Right renal cortex interstitium (tissue), 3 donors: ENCODE data around the gene FAM193B. TPM values are rescaled to one million over a fixed set of nuclear protein-coding genes. Genes with fewer than 3 reads are reported as not detected.
"Not testable (repeated sequence)": the region's sequence is repeated elsewhere in the genome, so short reads cannot be mapped to it uniquely, and the experiment has no call there.

Source experiments
- DNase-seq, 3 donors: peaks; one replicate each; pipeline ENCODE4 v3.0.0-alpha.2; 2013; ENCODE audit warnings: low read depth in 3 of 3, low spot score in 2 of 3
- polyA plus RNA-seq, 3 donors: library from polyadenylated mRNA; unstranded; fragments of 120-200 nt; gene quantifications; one replicate each; pipeline ENCODE4 v1.2.1, GENCODE V29; 2013; ENCODE audit not compliant: insufficient read length in 3 of 3

FAM193B gene
- polyA plus RNA-seq, 3 donors: 60.9 to 65.2 (median 61.1) TPM

DNA sequence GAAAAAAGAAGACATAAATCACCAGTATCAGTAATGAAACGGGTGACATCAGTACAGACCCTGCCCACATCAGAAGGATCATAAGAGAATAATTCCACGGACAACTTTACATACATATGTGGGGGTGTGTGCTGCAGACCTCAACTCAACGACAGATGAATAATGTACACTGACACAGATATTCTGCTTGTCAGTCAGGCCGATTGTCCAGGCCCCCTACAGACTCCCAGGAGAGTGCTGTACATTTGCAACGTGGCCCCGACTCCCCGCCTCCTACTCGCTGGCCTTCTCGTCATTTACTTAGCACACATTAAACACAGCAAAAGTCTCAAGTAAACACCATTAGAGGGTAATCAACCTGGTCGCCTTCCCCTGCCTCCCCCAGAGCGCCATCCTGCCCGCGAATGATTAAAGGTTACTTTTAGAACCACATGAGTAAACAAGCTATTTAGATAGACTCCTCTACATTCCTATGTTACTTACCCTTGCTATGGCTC lies 34.1 kb upstream of the FAM193B start:
- no peak for DNase-seq

DNA sequence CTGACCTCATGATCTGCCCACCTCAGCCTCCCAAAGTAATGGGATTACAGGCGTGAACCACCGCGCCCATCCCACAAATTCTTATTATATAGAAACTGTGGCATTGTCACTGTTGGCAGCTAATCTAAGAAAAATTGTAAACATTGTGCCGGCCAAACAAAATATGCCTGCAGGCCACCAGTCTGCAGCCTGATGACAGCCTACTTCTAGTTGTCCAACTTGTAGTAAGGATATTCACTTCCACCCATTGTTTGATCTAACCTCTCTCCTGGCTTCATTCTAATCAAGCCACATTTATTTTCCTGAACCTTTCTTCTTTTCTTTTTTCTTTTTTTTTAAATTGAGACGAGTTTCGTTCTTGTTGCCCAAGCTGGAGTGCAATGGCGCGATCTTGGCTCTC lies 24.0 kb upstream of the FAM193B start:
- no peak for DNase-seq

DNA sequence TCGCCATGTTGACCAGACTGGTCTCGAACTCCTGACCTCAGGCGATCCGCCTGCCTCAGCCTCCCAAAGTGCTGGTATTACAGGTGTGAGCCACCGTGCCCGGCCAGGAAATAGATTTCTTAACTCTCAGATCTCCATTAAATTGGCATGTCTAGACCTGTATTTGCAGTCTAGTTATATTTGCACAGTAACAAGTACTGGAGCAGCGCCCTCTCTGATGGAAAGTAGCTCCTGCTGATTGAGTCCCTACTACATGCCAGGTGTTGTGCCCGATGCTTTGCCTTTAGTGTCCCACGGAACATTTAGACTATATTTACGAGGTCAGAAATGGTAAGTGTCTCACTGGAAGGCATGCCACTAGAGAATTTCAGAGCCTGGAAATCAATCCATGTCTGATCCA lies 21.8 kb upstream of the FAM193B start:
- DNase-seq: no peak

DNA sequence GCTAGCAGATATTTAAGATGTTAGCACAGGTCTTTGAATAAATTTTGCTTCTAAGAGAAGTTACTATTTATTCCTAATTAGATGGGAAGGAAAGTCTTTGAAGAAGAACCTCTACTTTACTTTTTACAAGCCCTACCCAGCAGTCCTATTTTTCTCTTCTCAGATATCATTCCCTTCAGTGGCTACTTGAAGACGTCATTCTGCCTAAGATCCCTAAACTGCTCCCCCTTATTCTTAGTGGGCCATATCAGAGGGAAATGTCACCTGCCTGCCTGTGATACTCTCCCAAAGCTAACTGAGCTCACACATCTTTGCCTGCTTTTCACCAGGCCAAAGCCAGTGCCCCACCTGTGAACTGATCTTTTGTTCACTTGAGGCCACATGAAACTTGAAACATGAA lies 21.1 kb upstream of the FAM193B start:
- no peak for DNase-seq

DNA sequence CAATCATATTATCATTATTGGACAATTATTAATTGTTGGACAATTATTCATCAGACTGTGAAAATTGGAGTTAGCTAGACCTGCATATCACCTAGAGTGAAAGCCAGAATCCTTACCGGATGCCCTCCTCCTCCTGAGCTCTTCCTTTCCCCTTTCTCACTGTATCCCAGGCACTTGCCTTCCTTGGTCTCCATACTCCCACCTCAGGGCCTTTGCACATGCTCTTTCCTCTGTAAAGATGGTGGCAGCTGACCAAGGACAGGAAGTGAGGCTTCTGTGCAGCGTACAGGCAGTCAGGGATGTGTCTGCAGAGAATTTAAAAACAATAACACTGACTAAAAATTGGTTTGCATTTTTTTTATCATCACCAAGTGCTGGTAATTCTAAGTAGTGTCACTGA lies 15.5 kb upstream of the FAM193B start:
- DNase-seq: no peak

DNA sequence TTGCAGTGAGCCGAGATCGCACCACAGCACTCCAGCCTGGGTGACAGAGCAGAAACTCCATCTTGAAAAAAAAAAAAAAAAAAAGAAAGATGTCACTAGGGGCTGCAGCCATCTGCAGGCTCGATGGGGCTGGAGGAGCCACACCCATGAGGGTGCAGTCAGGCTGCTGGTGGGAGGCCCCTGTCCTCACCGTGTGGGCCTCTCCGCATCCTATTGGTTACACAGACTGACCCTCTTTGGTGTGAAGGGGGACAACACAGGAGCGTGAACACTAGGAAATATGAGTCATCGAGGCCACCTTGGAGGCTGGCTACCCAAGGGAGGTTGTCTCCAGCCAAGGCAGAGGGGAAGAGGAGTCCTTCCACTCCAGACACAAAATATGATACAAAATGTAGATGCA lies 14.0 kb upstream of the FAM193B start:
- no peak for DNase-seq

DNA sequence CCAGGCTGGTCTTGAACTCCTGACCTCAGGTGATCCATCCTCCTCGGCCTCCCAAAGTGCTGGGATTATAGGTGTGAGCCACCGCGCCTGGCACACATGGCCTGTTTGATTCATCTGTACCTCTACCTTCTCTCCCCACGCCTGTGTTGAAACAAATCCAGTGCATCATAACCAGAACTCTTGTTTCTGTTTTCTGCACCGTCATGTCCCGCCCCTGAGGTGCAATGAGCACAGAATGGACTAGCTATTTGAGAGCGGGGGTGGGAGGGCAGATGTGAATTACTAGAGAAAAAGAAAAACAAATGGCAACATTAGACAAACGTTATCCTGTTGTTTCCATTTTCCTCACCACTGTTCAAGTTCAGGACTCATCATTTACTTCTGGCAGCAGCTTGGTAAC lies 10.7 kb upstream of the FAM193B start:
- DNase-seq: no peak

DNA sequence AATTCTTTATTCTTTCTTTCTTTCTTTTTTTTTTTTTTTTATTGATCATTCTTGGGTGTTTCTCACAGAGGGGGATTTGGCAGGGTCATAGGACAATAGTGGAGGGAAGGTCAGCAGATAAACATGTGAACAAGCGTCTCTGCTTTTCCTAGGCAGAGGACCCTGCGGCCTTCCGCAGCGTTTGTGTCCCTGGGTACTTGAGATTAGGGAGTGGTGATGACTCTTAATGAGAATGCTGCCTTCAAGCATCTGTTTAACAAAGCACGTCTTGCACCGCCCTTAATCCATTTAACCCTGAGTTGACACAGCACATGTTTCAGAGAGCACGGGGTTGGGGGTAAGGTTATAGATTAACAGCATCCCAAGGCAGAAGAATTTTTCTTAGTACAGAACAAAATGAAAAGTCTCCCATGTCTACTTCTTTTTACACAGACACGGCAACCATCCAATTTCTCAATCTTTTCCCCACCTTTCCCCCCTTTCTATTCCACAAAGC lies 5.1 kb upstream of the FAM193B start:
- DNase-seq: not testable (repeated sequence)

DNA sequence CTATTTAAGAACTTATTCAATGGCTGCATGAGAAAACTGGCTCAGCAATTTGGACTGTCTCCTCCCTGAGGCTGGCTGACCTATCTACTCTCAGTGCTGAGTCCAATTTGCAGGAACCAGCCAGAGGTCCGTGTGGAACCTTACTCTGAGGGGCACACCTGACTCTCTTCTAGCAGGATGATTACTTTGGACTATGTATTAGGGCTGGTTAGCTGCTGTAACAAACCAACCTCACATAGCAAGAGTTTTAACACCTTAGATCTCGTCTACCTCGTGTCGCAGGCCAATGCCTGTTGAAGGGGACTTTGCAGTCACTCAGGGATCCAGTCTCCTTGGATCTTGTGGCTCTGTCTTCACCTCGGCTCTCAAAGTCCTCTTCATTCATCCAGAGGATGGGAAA lies 3.4 kb upstream of the FAM193B start:
- no peak for DNase-seq

DNA sequence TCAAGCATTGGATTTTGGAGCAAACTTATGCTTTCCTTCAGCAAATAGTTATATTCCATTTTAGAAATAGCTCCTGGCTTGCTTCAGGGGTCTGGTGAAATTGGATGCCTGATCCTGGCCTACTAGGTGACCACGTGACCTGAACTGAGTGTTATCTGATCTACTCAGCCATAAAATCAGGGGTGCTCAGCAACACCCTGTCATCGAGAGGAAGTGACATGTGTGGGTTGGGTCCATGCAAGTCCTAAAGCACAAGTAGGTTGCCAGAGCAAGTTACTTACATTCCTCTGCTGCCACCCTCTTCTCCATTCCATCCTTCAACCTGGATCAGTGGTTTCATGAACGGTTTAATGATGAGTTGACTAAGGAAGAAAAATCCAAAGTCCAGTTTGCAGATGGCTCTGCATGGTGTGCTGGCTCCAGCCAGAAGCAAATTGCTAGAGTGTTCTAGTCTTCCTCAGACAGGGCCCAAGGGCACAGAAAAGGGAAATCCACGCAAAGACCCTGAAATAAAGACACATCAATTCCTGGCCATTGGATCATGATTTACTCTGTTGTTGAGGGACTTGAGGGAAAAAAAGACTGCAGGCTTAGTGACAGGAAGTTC lies 2.8 kb upstream of the FAM193B start:
- DNase-seq: peak in 1 of 3 donors; percentile 26

DNA sequence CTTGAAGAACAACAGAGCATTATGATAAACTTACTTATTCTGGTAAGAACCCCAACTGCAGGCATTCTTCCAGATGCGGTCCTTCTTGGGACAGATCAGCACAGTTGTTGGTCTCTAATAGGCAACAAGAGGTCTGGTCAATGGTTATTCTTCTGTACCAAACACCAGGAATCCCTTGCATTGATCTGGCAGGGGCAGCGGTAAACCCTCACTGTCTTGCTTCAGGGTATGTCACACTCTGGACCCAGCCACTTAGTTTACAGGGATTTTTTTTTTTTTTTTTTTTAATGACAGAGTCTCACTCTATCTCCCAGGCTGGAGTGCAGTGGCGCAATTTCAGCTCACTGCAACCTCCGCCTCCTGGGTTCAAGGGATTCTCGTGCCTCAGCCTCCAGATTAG lies 1.3 kb upstream of the FAM193B start:
- no peak for DNase-seq

DNA sequence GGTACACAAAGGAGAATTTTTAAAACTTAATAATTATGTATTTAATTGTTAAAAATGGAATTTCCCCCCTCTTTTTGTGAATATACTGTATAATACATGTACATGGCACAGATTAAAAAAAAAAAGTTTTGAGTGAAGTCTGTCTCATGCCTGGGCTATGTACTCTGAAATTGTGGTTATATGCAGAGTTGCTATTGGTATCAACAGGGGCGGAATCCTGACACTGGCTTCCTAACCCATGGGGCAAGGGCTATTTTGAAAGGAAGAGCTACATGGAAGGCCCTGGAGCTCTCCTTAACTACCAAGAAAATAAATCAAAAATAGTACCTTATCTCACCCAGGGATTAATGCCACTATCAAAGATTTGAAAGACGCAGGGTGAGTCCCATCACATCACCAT lies 865 bp upstream of the FAM193B start:
- DNase-seq: no peak

DNA sequence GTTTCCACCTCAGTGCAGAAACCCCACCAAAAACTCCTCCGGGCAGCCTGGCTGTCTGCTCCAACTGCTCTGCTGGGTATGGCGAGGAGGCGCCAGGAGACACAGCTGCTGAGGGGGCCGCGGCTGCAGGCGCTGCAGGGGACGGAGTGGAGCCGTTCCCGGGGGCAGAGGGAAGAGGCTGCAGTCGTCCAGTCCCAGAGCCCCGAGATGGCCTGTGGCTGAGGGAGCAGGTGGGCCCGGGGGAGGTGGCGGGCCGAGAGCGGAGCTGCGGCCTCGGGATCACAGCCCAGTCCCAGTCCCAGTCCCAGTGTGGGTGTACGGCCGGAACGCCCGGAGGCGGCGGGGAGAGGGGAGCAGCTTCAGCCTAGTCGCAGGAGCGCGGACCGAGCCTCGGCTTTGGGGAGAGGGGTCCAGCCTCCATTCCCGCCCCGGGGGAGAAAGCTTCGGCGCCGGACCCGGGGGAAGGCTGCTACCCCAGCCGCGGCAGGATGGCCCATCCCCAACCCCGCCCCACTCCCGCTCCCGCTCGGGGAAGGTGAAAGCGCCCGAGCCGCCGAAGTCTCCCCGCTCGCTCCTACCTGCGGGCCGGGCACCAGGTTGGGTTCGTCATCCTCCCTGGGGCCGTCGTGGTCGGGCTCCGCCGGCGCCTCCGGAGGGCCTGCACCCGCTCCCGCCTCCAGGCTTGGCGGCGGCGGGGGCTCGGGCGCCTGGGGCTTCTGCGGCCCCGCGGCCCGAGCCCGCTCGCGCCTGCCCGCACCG lies 513 bp downstream of the FAM193B start:
- peak in 1 of 3 donors; percentile 12 for DNase-seq

DNA sequence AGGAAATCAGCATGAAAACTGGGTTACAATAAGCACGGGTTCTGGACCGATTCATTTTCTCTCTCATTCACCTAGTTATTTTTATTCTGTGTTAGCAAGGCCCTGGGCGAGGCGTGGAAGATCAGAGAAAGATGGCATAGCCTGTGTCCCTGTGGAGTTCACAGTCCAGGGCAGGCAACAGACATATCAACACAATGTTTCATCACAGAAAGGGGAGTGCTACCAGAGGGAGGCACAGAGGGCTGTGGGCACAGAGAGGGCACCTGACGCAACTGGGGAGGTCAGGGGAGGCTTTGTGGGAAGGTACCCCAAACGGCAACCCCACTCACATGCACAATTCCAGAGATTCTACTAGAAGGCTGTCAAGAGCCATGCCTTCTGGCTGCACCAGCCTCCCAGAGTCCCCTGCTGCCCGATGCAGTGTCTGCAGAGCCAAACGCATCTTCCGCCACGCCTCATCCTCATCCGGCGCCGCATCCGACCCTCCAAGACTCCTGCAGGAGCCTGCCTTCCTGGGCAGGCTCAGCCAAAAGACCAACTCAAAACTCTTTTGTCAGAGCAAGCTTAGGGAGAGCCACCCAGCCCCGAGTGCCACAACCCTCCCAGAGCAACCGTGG lies 1.4 kb downstream of the FAM193B start:
- no peak for DNase-seq

DNA sequence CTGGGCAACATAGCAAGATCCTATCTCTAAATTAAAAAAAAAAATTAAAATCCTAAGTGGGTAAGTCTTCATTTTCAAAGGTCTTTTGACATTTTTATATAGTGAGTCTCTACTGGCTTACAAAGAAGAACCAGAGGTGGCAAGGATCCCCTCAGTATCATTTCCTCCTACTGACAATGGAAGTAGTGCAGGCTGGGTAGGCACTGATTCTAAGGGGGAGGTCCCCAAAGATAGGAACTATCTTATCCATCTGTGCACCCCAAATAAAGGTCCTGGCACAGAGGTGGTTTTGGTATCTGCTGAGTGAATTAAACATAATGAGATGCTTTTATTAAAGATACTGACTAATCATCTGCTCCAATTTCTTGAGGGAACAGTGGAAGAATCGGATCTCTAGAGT lies 4.2 kb downstream of the FAM193B start:
- no peak for DNase-seq

DNA sequence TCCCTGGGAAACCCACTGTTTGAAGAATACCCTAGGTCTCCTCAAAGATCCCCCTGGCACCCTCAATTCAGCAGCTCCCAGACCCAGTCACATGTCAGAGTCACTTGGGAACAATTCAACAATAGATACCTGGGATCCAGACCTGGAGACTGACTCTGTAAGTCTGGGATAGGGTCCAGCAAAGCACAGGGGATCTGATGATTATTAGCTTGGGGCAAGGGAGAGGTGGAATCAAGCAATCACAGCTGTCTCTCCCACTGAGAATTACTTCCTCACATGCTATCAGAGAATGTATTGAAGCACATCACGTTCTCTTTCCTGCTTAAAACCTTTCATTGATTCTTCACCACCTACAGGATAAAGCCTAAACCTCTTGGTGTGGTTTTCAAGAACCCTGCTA lies 5.9 kb downstream of the FAM193B start:
- DNase-seq: no peak

DNA sequence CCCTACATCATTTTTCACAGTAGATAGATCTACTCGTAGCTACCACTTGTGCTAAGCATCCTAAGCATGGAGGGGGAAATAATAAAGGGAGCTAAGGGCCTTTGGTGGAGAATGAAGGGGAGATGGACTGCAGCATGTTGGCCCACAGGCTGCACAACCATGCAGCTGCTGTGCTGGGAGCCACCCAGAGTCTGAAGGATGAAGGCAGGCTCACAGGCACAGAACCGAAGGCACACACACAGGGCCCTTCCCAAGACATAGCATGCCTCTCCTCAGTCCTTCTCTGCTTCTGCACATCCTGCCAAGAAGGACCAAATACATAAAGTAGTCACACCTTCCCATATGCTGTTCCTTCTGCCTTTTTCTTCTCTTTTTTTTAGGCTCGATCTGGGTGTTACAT lies 6.6 kb downstream of the FAM193B start:
- no peak for DNase-seq

DNA sequence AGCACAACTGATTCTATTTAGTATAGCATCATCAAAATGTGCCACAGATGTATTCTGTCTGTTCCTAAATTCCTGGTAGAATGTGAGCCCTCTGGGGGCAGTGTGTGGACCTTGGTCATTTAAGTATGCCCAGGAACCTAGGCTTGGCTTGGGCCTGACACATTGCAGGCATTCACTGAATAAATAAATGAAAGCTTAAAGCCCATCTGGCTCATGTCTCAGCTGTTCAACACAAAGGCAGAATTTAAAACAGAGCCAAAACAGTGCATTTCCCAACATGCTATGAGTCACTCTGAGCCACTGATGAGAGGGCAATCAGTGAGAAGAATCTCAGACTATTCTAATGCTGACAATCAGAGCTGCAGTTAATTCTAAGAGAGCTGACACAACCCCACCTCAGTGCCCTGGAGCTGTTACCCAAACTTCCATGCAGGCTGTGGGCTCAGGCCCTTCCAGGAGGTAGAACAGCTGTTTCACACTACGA lies 8.1 kb downstream of the FAM193B start:
- DNase-seq: no peak

DNA sequence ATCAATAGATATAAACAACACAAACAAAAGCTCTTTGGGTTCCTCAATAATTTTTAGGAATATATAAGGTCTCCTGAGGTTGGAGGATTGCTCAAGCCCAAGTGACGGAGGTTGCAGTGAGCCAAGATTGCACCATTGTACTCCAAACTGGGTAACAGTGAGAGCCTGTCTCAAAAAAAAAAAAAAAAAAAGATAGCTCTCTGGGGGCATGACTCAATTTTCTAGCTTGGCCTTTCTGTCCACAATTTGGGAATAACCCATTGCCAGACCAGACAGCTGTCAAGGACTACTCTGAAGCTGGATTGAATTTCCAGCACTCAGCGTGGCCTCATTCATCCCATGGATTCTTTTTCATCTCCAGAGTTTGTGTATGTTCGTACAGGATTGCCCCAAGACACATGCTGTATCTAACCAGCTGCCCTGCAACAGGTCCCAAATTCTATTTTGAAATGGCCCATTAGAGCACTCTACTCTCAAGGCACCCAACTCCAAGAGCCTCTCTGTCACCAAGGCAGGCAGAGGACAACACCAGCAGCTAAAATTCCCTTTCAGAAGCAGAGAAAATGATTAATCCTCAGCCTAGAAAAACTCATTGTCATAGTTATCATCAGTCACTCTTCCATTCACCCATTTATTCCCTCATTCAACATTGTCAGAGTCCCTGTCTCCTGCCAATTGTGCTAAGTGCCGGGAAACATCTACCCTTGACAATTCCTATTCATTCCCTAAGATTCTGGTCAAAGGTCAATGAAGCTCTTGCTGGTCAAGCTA lies 8.7 kb downstream of the FAM193B start:
- no peak for DNase-seq

DNA sequence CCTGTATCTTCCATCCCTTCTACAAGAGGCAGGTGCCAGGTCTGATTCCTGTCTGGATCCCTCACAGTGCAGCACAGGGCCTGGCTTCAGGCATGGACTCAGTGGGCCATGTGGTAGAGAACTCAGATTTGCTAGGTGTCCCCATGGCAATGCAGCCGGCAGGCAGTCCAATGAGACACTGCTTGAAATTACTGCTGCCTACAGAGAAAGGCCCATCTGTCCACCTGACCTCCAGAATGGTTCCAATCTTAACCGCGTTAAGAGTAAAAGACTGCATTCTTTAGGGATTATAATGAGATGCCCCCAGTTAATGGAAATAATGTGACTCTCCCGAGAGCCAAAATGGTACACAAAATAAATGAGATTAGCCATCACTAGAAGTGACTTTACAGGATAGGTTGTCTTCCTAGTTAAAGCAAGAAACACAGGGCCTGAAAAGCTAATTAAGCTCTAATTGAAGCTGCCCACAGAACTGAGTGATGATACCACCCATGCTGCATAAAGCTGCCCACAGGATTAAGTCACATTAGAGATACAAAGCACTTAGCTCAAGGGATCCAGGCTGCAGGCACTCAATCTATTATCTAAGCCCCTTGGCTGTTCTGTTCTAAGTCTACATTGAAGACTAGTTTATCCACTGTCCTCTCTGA lies 11.4 kb downstream of the FAM193B start:
- DNase-seq: no peak
